ENCODE measurements around the gene CNTNAP2.

CNTNAP2 gene

GRCh38 chr7:146208492-146208891 is 91.9 kb downstream of the CNTNAP2 start:
- TF ChIP-seq GATA3 (IDR thresholded peaks at IDR 0.05; ENCODE audit: low read depth, low read length) = peak; percentile 66
- peak; percentile 78 for TF ChIP-seq GATA2 (IDR thresholded peaks at IDR 0.05; ENCODE audit: low read depth, low read length)

GRCh38 chr7:146214842-146215241 is 98.2 kb downstream of the CNTNAP2 start:
- TF ChIP-seq GATA3 (IDR thresholded peaks at IDR 0.05; ENCODE audit: low read depth, low read length) = no peak
- TF ChIP-seq GATA2 (IDR thresholded peaks at IDR 0.05; ENCODE audit: low read depth, low read length) = no peak

- TF ChIP-seq GATA2 (IDR thresholded peaks at IDR 0.05; ENCODE audit: low read depth, low read length) (no peak), GATA3 (IDR thresholded peaks at IDR 0.05; ENCODE audit: low read depth, low read length) (no peak)
Measured at GRCh38 chr7:146216396-146217041, 99.9 kb downstream of the CNTNAP2 start.

- TF ChIP-seq GATA3 (IDR thresholded peaks at IDR 0.05; ENCODE audit: low read depth, low read length) = no peak
- TF ChIP-seq GATA2 (IDR thresholded peaks at IDR 0.05; ENCODE audit: low read depth, low read length) = no peak
Measured at GRCh38 chr7:146223851-146224250, 107.2 kb downstream of the CNTNAP2 start.

DNA sequence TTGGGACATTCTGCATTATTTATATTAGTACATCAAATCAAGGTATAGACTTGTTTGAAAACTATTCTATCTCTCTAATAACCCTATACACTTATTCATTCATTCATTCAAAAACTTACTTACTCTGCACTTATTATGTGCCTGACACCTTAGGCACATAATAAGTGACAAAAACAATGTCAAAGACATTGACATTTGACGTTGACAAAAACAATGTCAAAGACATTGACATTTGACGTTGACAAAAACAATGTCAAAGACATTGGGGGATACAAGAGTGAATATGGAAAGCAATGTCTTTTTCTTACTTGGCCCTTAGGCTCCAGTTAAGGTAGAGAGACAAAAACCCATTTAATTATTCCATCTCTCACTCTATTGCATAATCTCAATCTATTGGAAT is 116.0 kb downstream of the CNTNAP2 start:
- TF ChIP-seq GATA3 (IDR thresholded peaks at IDR 0.05; ENCODE audit: low read depth, low read length) (no peak), GATA2 (IDR thresholded peaks at IDR 0.05; ENCODE audit: low read depth, low read length) (no peak)

DNA sequence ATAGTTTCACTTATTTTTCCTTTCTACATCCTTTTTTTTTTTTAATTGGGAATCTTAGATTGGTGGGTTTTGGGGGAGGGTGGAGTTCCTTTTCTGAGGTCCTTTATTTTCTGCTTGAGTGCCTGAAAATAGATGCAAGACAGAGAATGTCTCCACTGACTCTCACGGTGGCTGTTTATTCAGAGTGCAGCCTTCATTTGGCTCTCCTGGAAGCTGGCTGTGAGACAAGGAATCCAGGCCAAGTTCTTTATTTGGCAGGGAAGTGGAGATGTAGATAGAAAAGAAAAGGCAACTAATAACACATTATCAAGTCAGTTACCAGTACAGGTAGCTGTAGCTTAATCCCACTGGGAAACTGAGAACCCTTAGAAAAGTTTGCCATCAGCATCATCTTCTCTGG is 118.6 kb downstream of the CNTNAP2 start:
- TF ChIP-seq GATA3 (IDR thresholded peaks at IDR 0.05; ENCODE audit: low read depth, low read length) (no peak), GATA2 (IDR thresholded peaks at IDR 0.05; ENCODE audit: low read depth, low read length) (no peak)

DNA sequence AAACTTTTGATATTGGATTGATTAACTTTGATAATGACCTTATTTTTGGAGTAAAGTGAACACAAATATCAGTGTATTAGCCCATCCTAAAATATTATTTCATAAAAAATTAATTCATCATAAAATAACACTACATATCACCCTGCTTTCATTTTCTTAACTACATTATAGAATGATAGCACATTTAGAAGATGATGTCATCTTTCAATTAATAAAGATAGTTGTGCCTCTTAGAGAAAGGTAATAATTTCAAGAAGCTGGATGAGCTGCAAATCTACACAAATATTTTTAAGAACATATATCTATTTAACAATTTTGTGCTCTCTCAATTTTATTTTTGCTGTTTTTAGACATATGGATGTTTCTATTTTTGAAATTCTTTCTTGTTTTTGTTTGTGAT is 126.1 kb downstream of the CNTNAP2 start:
- TF ChIP-seq GATA3 (IDR thresholded peaks at IDR 0.05; ENCODE audit: low read depth, low read length) (no peak), GATA2 (IDR thresholded peaks at IDR 0.05; ENCODE audit: low read depth, low read length) (no peak)

DNA sequence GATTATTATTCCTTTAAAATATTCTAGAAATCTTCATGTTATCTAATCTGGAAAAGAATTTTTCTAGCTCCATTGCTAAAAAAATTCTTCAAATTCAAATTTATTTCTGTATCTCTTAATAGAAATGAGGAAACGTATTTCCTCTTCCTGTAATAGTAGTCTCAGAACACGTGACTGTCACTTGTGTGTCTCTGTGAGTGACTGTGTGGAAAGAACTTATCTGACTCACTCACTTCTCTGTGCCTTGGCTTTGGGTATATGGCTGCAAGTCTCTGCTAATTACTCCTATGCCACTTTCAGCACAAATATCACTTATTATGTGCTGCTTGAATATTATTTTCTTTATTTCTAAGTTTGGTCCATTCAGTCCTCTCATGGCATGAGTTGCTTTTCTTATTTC is 132.7 kb downstream of the CNTNAP2 start:
- no peak for TF ChIP-seq GATA3 (IDR thresholded peaks at IDR 0.05; ENCODE audit: low read depth, low read length)
- no peak for TF ChIP-seq GATA2 (IDR thresholded peaks at IDR 0.05; ENCODE audit: low read depth, low read length)

DNA sequence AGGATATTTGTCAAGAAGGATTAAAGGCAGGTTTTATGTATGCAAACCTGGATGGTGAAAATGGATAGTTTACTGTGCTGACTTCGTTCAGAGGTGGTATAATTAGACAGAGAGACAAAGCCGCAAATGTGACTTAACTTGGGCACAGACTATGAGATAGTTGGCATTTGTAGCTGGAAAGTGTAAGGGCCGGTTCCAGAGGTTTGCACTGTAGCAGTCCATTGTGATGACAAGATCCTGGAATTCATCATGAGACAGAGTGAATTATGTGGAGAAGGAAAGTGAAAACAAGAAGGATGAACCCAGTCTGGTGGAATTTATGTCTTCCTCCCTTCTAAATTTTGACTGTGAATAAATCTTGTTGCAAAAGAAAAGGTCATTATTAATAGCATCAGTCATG is 139.0 kb downstream of the CNTNAP2 start:
- no peak for TF ChIP-seq GATA2 (IDR thresholded peaks at IDR 0.05; ENCODE audit: low read depth, low read length)
- no peak for TF ChIP-seq GATA3 (IDR thresholded peaks at IDR 0.05; ENCODE audit: low read depth, low read length)

GRCh38 chr7:146262527-146262926 is 145.9 kb downstream of the CNTNAP2 start:
- TF ChIP-seq GATA2 (IDR thresholded peaks at IDR 0.05; ENCODE audit: low read depth, low read length) (no peak), GATA3 (IDR thresholded peaks at IDR 0.05; ENCODE audit: low read depth, low read length) (no peak)

- TF ChIP-seq GATA3 (IDR thresholded peaks at IDR 0.05; ENCODE audit: low read depth, low read length) (no peak), GATA2 (IDR thresholded peaks at IDR 0.05; ENCODE audit: low read depth, low read length) (no peak)
Measured at GRCh38 chr7:146276888-146277287, 160.3 kb downstream of the CNTNAP2 start.

GRCh38 chr7:146285418-146285817 is 168.8 kb downstream of the CNTNAP2 start:
- TF ChIP-seq GATA3 (IDR thresholded peaks at IDR 0.05; ENCODE audit: low read depth, low read length) = no peak
- TF ChIP-seq GATA2 (IDR thresholded peaks at IDR 0.05; ENCODE audit: low read depth, low read length) = no peak

GRCh38 chr7:146290746-146291145 is 174.1 kb downstream of the CNTNAP2 start:
- TF ChIP-seq GATA2 (IDR thresholded peaks at IDR 0.05; ENCODE audit: low read depth, low read length) = no peak
- TF ChIP-seq GATA3 (IDR thresholded peaks at IDR 0.05; ENCODE audit: low read depth, low read length) = no peak

- TF ChIP-seq GATA2 (IDR thresholded peaks at IDR 0.05; ENCODE audit: low read depth, low read length) (no peak), GATA3 (IDR thresholded peaks at IDR 0.05; ENCODE audit: low read depth, low read length) (no peak)
Measured at GRCh38 chr7:146291900-146292299, 175.3 kb downstream of the CNTNAP2 start.

GRCh38 chr7:146296028-146296427 is 179.4 kb downstream of the CNTNAP2 start:
- TF ChIP-seq GATA2 (IDR thresholded peaks at IDR 0.05; ENCODE audit: low read depth, low read length) (no peak), GATA3 (IDR thresholded peaks at IDR 0.05; ENCODE audit: low read depth, low read length) (no peak)

DNA sequence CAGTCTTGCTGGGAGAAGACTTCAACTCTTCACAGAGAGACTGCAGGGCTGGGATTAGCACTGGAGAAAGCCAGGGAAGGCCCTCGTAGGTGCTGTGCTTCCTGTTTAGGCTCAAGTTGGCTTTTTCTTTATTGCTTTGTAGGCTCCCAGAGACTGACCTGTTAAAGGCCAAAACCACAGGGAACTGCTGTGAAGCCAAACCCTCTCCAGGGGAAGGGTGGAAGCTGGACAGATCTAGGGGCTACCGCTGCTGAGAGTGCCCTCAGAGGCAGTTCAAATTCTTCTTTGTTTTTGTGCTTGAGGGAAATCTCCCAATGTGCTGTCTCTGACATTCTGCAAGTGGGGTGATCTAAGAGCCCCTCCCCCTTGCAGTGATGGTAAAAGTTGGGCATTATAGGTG is 198.4 kb downstream of the CNTNAP2 start:
- no peak for TF ChIP-seq GATA3 (IDR thresholded peaks at IDR 0.05; ENCODE audit: low read depth, low read length)
